ENCODE results near the gene NCAPH2.

NCAPH2 gene

GRCh38 chr22:50467773-50468440 lies 40.1 kb upstream of the NCAPH2 start:
- no peak for TF ChIP-seq SNAI2 (CRISPR knock-in tag; IDR thresholded peaks at IDR 0.05)
- no peak for TF ChIP-seq POU6F1 (CRISPR knock-in tag; IDR thresholded peaks at IDR 0.05; ENCODE audit: borderline replicate concordance, low read depth)
- no peak for TF ChIP-seq ZNF565 (CRISPR knock-in tag; conservative IDR thresholded peaks at IDR 0.05; ENCODE audit: low read depth)
- TF ChIP-seq CREB5 (CRISPR knock-in tag; IDR thresholded peaks at IDR 0.05; ENCODE audit: low read depth): no peak
- TF ChIP-seq TOX (CRISPR knock-in tag; IDR thresholded peaks at IDR 0.05; ENCODE audit: borderline replicate concordance): no peak
- no peak for TF ChIP-seq ZFP3 (CRISPR knock-in tag; IDR thresholded peaks at IDR 0.05)
- no peak for TF ChIP-seq ZNF8 (CRISPR knock-in tag; IDR thresholded peaks at IDR 0.05)
- no peak for ATAC-seq

GRCh38 chr22:50468626-50469025 lies 39.4 kb upstream of the NCAPH2 start:
- ATAC-seq: no peak
- no peak for TF ChIP-seq RARB (CRISPR knock-in tag; IDR thresholded peaks at IDR 0.05)
- no peak for TF ChIP-seq GLIS3 (CRISPR knock-in tag; IDR thresholded peaks at IDR 0.05)
- no peak for TF ChIP-seq OSR1 (CRISPR knock-in tag; IDR thresholded peaks at IDR 0.05)
- TF ChIP-seq ZNF565 (CRISPR knock-in tag; conservative IDR thresholded peaks at IDR 0.05; ENCODE audit: low read depth): no peak
- no peak for TF ChIP-seq PPARA (CRISPR knock-in tag; IDR thresholded peaks at IDR 0.05; ENCODE audit: borderline replicate concordance)

GRCh38 chr22:50469377-50470305 lies 38.4 kb upstream of the NCAPH2 start:
- TF ChIP-seq RARB (CRISPR knock-in tag; IDR thresholded peaks at IDR 0.05) (no peak), OSR1 (CRISPR knock-in tag; IDR thresholded peaks at IDR 0.05) (no peak), ZNF565 (CRISPR knock-in tag; conservative IDR thresholded peaks at IDR 0.05; ENCODE audit: low read depth) (no peak), CSDC2 (CRISPR knock-in tag; IDR thresholded peaks at IDR 0.05) (no peak), POU6F1 (CRISPR knock-in tag; IDR thresholded peaks at IDR 0.05; ENCODE audit: borderline replicate concordance, low read depth) (no peak), SNAI2 (CRISPR knock-in tag; IDR thresholded peaks at IDR 0.05) (no peak), ISL1 (CRISPR knock-in tag; IDR thresholded peaks at IDR 0.05) (no peak), BACH2 (CRISPR knock-in tag; IDR thresholded peaks at IDR 0.05; ENCODE audit: borderline replicate concordance) (no peak), CSRNP3 (CRISPR knock-in tag; IDR thresholded peaks at IDR 0.05) (no peak), ZFP30 (CRISPR knock-in tag; IDR thresholded peaks at IDR 0.05) (no peak)
- ATAC-seq: no peak

- TF ChIP-seq ISL1 (CRISPR knock-in tag; IDR thresholded peaks at IDR 0.05) (no peak), PPARA (CRISPR knock-in tag; IDR thresholded peaks at IDR 0.05; ENCODE audit: borderline replicate concordance) (no peak), TCF4 (CRISPR knock-in tag; IDR thresholded peaks at IDR 0.05; ENCODE audit: borderline replicate concordance) (no peak), ZFP30 (CRISPR knock-in tag; IDR thresholded peaks at IDR 0.05) (no peak)
- ATAC-seq: no peak
Observed at GRCh38 chr22:50470491-50470890, 37.5 kb upstream of the NCAPH2 start.

- TF ChIP-seq RARB (CRISPR knock-in tag; IDR thresholded peaks at IDR 0.05): no peak
- TF ChIP-seq CSDC2 (CRISPR knock-in tag; IDR thresholded peaks at IDR 0.05): no peak
- TF ChIP-seq ESRRG (CRISPR knock-in tag; IDR thresholded peaks at IDR 0.05): no peak
- TF ChIP-seq ARNTL (CRISPR knock-in tag; IDR thresholded peaks at IDR 0.05; ENCODE audit: borderline replicate concordance, low read depth): no peak
- no peak for TF ChIP-seq ZNF565 (CRISPR knock-in tag; conservative IDR thresholded peaks at IDR 0.05; ENCODE audit: low read depth)
- TF ChIP-seq OSR1 (CRISPR knock-in tag; IDR thresholded peaks at IDR 0.05): no peak
- no peak for TF ChIP-seq PPARA (CRISPR knock-in tag; IDR thresholded peaks at IDR 0.05; ENCODE audit: borderline replicate concordance)
- TF ChIP-seq ISL1 (CRISPR knock-in tag; IDR thresholded peaks at IDR 0.05): no peak
- no peak for TF ChIP-seq ZNF8 (CRISPR knock-in tag; IDR thresholded peaks at IDR 0.05)
- no peak for TF ChIP-seq TOX (CRISPR knock-in tag; IDR thresholded peaks at IDR 0.05; ENCODE audit: borderline replicate concordance)
- TF ChIP-seq ZFP3 (CRISPR knock-in tag; IDR thresholded peaks at IDR 0.05): no peak
- TF ChIP-seq SNAI2 (CRISPR knock-in tag; IDR thresholded peaks at IDR 0.05): no peak
- TF ChIP-seq TCF4 (CRISPR knock-in tag; IDR thresholded peaks at IDR 0.05; ENCODE audit: borderline replicate concordance): no peak
- ATAC-seq: no peak
Observed at GRCh38 chr22:50471197-50471847, 36.7 kb upstream of the NCAPH2 start.

Data from SK-N-SH treated with all-trans-retinoic acid at 6 μM for 48 hours (cell line).